GM12878 (cell line): ENCODE measurements around the gene ARID3A. TPM values are rescaled to one million over a fixed set of nuclear protein-coding genes. Genes with fewer than 3 reads are reported as not detected.

Source experiments
- ATF7 ChIP-seq: fragments of 450-650 bp; IDR thresholded peaks from 2 replicates; pipeline ENCODE4 v1.6.1; 2016; ENCODE audit warnings: low read depth, mild to moderate bottlenecking
- BACH1 ChIP-seq: fragments of 450-650 bp; IDR thresholded peaks from 2 replicates; pipeline ENCODE4 v1.6.1; 2017; ENCODE audit warnings: mild to moderate bottlenecking, borderline replicate concordance
- ESRRA ChIP-seq: IDR thresholded peaks from 2 replicates; pipeline ENCODE4 v1.6.1; 2012; ENCODE audit warnings: mild to moderate bottlenecking, low read length, improper control_type of control experiment
- GABPA ChIP-seq: IDR thresholded peaks from 2 replicates; pipeline ENCODE4 v1.6.1; 2014; ENCODE audit warnings: antibody characterized with exemption, low read depth, mild to moderate bottlenecking, inconsistent platforms
- IKZF1 ChIP-seq: fragments of 450-650 bp; conservative IDR thresholded peaks from 2 replicates; pipeline ENCODE4 v1.6.1; 2017; ENCODE audit warnings: antibody characterized with exemption, mild to moderate bottlenecking
- KDM1A ChIP-seq: fragments of 200-600 bp; sonication (generic); IDR thresholded peaks from 2 replicates; pipeline ENCODE4 v1.6.1; 2016; ENCODE audit warnings: borderline replicate concordance
- MTA2 ChIP-seq: fragments of 450-650 bp; IDR thresholded peaks from 2 replicates; pipeline ENCODE4 v1.6.1; 2016; ENCODE audit warnings: low read depth, mild to moderate bottlenecking, moderate library complexity
- RB1 ChIP-seq: fragments of 450-650 bp; formaldehyde crosslinking; IDR thresholded peaks from 2 replicates; pipeline ENCODE4 v1.6.1; 2017; ENCODE audit warnings: mild to moderate bottlenecking, borderline replicate concordance
- polyA plus RNA-seq, 11 experiments: library from polyadenylated mRNA; depleted of rRNA in 4 of 11; unstranded in 6 of 11; stranded (reverse) in 5 of 11; fragments of >200 nt; fragmentation: Nextera tagmentation in 4 of 11; fragmentation: Illumina TruSeq in 1 of 11; extraction: Ambion mirVana in 4 of 11; extraction: Trizol in 1 of 11; gene quantifications; 1 replicate in 1 of 11; 2 replicates in 10 of 11; pipeline versions ENCODE4 v1.2.1 to v1.2.3, GENCODE V29; 2011 to 2016; ENCODE audit warnings: inconsistent platforms in 2 of 11, missing spikeins in 2 of 11, low read depth in 1 of 11
- total RNA-seq, 4 experiments: library from RNA; depleted of rRNA in 3 of 4; stranded (reverse); fragments of >200 nt in 3 of 4; fragmentation: Illumina TruSeq in 1 of 4; extraction: Trizol in 1 of 4; gene quantifications; 2 replicates each; pipeline versions ENCODE4 v1.2.1 to v1.2.3, GENCODE V29; 2013 to 2021
- TF ChIP-seq, protein P1 (sequence below): fragments of 150-350 bp; IDR thresholded peaks from 2 replicates; pipeline ENCODE4 v1.6.1; 2016; ENCODE audit warnings: low read depth, low read length

Gene ARID3A
- total and polyA plus RNA-seq, 10 of the 15 experiments (the other 5 are each of a cell fraction or from before 2014, with no cell fraction given) = 0.76 to 70.0 (median 16.7) TPM

DNA sequence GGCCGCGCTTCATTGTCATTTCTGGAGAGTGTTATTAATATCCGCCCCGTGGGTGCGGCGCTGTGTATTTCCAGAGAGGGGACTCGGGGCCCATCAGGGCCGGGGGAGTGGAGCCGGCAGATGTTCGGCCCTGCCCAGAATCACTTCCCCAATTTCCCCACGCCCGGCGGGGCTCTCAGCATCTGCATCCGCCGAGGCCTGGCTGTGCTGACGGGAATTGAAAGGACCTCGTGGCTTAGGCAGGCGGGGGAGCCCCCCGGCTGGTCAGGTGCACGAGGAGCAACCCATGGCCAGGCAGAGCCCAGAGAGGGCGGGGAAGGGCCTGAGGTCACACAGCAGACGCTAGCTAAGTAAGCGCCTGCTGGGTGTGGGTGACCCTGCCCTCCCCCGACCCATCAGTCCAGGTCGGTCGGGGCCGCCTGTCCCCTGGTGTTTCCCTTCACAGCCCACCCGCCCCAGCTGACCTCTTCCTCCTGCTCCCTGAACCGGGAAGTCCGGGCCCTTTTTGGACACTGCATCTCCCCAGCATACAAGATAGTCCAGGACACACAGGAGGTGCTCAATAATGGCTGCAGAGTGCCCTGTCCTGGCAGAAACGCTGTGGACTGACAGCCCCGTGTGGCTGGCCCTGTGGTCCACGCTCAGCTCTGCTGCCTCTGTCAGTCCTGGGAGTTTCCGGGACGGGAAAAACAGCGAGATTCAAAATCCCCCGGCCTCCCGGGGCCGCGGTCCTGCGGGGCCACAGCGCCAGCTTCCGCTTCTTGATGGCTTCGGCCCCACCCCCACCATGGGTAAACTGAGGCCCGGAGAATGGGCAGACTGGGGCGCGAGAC, 22.1 kb downstream of the ARID3A start (continued):
- TF ChIP-seq, protein P1, sequence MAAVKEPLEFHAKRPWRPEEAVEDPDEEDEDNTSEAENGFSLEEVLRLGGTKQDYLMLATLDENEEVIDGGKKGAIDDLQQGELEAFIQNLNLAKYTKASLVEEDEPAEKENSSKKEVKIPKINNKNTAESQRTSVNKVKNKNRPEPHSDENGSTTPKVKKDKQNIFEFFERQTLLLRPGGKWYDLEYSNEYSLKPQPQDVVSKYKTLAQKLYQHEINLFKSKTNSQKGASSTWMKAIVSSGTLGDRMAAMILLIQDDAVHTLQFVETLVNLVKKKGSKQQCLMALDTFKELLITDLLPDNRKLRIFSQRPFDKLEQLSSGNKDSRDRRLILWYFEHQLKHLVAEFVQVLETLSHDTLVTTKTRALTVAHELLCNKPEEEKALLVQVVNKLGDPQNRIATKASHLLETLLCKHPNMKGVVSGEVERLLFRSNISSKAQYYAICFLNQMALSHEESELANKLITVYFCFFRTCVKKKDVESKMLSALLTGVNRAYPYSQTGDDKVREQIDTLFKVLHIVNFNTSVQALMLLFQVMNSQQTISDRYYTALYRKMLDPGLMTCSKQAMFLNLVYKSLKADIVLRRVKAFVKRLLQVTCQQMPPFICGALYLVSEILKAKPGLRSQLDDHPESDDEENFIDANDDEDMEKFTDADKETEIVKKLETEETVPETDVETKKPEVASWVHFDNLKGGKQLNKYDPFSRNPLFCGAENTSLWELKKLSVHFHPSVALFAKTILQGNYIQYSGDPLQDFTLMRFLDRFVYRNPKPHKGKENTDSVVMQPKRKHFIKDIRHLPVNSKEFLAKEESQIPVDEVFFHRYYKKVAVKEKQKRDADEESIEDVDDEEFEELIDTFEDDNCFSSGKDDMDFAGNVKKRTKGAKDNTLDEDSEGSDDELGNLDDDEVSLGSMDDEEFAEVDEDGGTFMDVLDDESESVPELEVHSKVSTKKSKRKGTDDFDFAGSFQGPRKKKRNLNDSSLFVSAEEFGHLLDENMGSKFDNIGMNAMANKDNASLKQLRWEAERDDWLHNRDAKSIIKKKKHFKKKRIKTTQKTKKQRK = no peak
- TF ChIP-seq ESRRA (no peak), RB1 (no peak), MTA2 (peak; percentile 87), GABPA (no peak), BACH1 (peak; percentile 94), ATF7 (peak; percentile 61), IKZF1 (peak; percentile 99), KDM1A (no peak)
